22Rv1 (cell line): Measurements from ENCODE around the gene IL2RA.

Experiments
- H3K27ac ChIP-seq: fragments of 450-650 bp; 2 replicates; pipeline ENCODE4 v1.5.1; 2017
- CTCF ChIP-seq: fragments of 450-650 bp; IDR thresholded peaks from 2 replicates; pipeline ENCODE4 v1.5.1; 2017; ENCODE audit warnings: mild to moderate bottlenecking
- ZFX ChIP-seq: fragments of 450-650 bp; IDR thresholded peaks from 2 replicates; pipeline ENCODE4 v1.6.1; 2017; ENCODE audit warnings: antibody characterized with exemption, borderline replicate concordance

Gene IL2RA

GRCh38 chr10:5970527-5970926, 91.6 kb downstream of the IL2RA start:
- TF ChIP-seq CTCF (no peak), ZFX (no peak)

GRCh38 chr10:5970066-5970465, 92.1 kb downstream of the IL2RA start:
- TF ChIP-seq ZFX (no peak), CTCF (no peak)

More at GRCh38 chr10:5970527-5970926, 91.6 kb downstream of the IL2RA start:
- H3K27ac ChIP-seq, result no peak overlapping the region

DNA sequence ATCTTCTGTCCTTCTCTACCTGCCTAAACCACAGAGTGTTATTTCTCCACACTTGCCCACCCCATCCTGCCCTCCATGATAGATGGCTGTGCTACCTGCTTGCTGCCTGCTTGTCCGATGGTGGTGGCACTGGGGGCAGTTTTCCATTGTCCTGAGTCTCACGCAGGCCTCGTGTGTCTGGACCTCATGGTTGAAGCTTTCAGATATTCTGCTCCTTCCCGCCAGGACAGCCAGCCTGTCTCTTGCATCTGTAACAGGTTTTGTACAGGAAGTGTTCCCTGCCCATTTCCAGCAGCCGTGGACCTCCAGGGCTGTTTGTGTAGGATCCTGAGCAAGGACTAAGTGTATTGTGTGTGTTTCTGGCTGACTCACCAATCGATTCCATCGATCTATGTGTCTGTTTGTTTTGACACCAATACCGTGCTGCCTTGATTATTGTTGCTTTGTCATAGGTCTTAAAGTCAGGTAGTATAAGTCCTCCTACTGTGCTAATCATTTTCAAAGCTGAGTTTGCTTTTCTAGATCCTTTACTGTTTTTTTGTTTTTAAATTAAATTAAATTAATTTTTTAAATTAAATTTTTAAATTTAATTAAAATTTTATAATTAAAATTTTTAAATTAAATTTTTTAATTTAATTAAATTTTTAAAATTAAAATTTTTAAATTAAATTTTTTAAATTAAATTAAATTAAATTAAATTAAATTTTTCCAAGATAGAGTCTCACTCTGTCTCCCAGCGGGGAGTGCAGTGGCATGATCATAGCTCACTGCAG, 93.3 kb downstream of the IL2RA start:
- no peak overlapping the region for H3K27ac ChIP-seq

More at GRCh38 chr10:5970066-5970465, 92.1 kb downstream of the IL2RA start:
- no peak overlapping the region for H3K27ac ChIP-seq

GRCh38 chr10:5968037-5968680, 94.0 kb downstream of the IL2RA start:
- H3K27ac ChIP-seq, result no peak overlapping the region
- TF ChIP-seq ZFX, result no peak
- no peak for TF ChIP-seq CTCF

More for the DNA sequence above, 93.3 kb downstream of the IL2RA start:
- TF ChIP-seq CTCF (no peak), ZFX (no peak)

GRCh38 chr10:5965266-5965665, 96.9 kb downstream of the IL2RA start:
- no peak overlapping the region for H3K27ac ChIP-seq
- TF ChIP-seq CTCF, result no peak
- no peak for TF ChIP-seq ZFX

DNA sequence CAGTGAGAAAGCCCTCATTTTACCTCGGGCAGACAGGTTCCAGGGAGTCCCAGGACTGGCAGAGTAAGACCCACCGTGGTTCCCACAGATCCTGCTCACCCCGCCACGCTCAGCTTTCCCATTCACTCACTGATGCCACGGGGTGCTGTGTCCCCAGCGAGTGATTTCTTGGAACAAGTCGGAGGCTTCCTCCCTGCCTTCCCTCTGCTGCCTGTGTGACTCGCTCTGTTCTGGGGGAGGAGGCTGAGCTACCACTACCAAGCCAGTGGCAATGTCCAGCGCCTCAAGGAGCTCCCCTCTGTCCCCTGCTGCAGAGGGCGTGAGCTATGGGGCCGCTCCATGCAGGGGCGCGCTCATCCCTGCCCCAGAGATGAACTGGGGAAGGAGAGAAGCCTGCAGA, 97.4 kb downstream of the IL2RA start:
- no peak overlapping the region for H3K27ac ChIP-seq
- TF ChIP-seq ZFX (no peak), CTCF (no peak)

- no peak overlapping the region for H3K27ac ChIP-seq
- TF ChIP-seq ZFX, result no peak
- TF ChIP-seq CTCF, result no peak
Measured at GRCh38 chr10:5963591-5963990, 98.6 kb downstream of the IL2RA start.
